Transverse colon (tissue), 4 donors: ENCODE data around the gene DNAI7. TPM values are rescaled to one million over a fixed set of nuclear protein-coding genes. Genes with fewer than 3 reads are reported as not detected.

Experiments
- DNase-seq: peaks from one replicate; pipeline ENCODE4 v3.0.0-alpha.2; 2019
- H3K27ac ChIP-seq, 4 donors: fragments of 200-600 bp; sonication (generic); 2 replicates each; pipeline ENCODE4 v1.5.1; 2016 to 2018; ENCODE audit warnings: inconsistent platforms in 4 of 4
- H3K27me3 ChIP-seq: fragments of 200-600 bp; sonication (generic); 2 replicates; pipeline ENCODE4 v1.5.1; 2017; ENCODE audit warnings: inconsistent platforms
- H3K36me3 ChIP-seq, 4 donors: fragments of 200-600 bp; sonication (generic); 2 replicates each; pipeline ENCODE4 v1.5.1; 2017 to 2019; ENCODE audit warnings: inconsistent platforms in 4 of 4
- H3K4me1 ChIP-seq, 4 donors: fragments of 200-600 bp; sonication (generic); 2 replicates each; pipeline ENCODE4 v1.5.1; 2017 to 2020; ENCODE audit warnings: inconsistent platforms in 4 of 4
- H3K4me3 ChIP-seq, 4 donors: fragments of 200-600 bp; sonication (generic); 1 replicate in 1 of 4; 2 replicates in 3 of 4; pipeline versions ENCODE4 v1.5.1 to v1.6.1; 2017 to 2019; ENCODE audit warnings: inconsistent platforms in 4 of 4
- H3K9me3 ChIP-seq, 2 donors: fragments of 200-600 bp; sonication (generic); 2 replicates each; pipeline ENCODE4 v1.5.1; 2017 to 2019; ENCODE audit warnings: inconsistent platforms in 2 of 2
- EP300 ChIP-seq: sonication (generic); formaldehyde crosslinking; IDR thresholded peaks from one replicate; pipeline ENCODE4 v1.6.1; 2017; ENCODE audit warnings: antibody characterized with exemption, low read depth
- POLR2A ChIP-seq: fragments of 450-650 bp; IDR thresholded peaks from one replicate; pipeline ENCODE4 v1.6.1; 2016; ENCODE audit warnings: antibody characterized with exemption, mild to moderate bottlenecking, moderate library complexity
- POLR2AphosphoS5 ChIP-seq, 3 donors: sonication (generic); formaldehyde crosslinking; IDR thresholded peaks; one replicate each; pipeline ENCODE4 v1.6.1; 2016; ENCODE audit warnings: antibody characterized with exemption in 3 of 3
- WGBS, 2 donors: methylation state at CpG; one replicate each; pipeline ENCODE4 v1.1.5; 2018; ENCODE audit warnings: low coverage in 1 of 2; 5-methylcytosine and 5-hydroxymethylcytosine counted together
- in situ Hi-C, 4 donors: fragments of 200-750 bp; cut with MboI; loops; one replicate each; pipeline versions ENCODE4 v1.15.0 to v1.15.1; 2017; ENCODE audit warnings: low sequenced_read_pairs in 3 of 4, low pct_ligation_motif_present in 1 of 4, low pct_unique_long_range_greater_than_20kb in 1 of 4
- intact Hi-C: fragments of 100-400 bp; cut with DNase I; formaldehyde crosslinking; loops from one replicate; pipeline ENCODE4 v1.15.1; 2023; ENCODE audit warnings: low total_unique reads
- total RNA-seq, 4 donors: library from RNA; depleted of rRNA; stranded (reverse); fragments of >200 nt; gene quantifications; one replicate each; pipeline ENCODE4 v1.1.0, GENCODE V29; 2016
- TF ChIP-seq, protein P1 (sequence below), 5 experiments: fragments of 200-600 bp in 3 of 5; fragments of 450-650 bp in 2 of 5; sonication (generic) in 3 of 5; IDR thresholded peaks; 1 replicate in 2 of 5; 2 replicates in 3 of 5; pipeline ENCODE4 v1.5.1; 2016 to 2017; ENCODE audit warnings: antibody characterized with exemption in 5 of 5, inconsistent platforms in 3 of 5, mild to moderate bottlenecking in 2 of 5, moderate library complexity in 1 of 5

DNAI7 gene
- total RNA-seq, 4 donors from 2014 or later = 0.32 TPM; not detected in 3

DNA sequence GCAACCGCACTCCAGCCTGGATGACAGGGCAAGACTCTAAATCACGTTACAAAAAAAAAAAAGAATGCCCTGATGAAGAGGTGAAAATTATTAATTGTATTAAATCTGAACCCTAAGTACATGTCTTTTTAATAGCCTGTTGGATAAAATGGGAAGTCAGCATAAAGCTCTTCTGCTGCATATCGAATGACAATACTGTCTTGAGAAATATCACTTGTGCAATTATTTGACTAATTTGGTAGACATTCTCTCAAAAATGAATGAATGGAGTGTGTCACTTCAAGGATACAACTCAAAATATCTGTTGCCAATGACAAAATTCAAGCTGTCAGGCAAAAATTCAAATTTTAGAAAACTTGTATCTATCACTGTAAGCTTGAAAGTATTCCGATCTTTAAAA lies 38.9 kb downstream of the DNAI7 start:
- Histone ChIP-seq H3K4me3 (no peak overlapping the region), H3K36me3 (no peaks in the 10 kb centered on the region), H3K9me3 (no peaks in the 10 kb centered on the region), H3K4me1 (peaks cover 0 to 6% (median 1%) of the 10 kb centered on the region in 4 donors), H3K27ac (no peak overlapping the region), H3K27me3 (no peaks in the 10 kb centered on the region)
- TF ChIP-seq, protein P1, sequence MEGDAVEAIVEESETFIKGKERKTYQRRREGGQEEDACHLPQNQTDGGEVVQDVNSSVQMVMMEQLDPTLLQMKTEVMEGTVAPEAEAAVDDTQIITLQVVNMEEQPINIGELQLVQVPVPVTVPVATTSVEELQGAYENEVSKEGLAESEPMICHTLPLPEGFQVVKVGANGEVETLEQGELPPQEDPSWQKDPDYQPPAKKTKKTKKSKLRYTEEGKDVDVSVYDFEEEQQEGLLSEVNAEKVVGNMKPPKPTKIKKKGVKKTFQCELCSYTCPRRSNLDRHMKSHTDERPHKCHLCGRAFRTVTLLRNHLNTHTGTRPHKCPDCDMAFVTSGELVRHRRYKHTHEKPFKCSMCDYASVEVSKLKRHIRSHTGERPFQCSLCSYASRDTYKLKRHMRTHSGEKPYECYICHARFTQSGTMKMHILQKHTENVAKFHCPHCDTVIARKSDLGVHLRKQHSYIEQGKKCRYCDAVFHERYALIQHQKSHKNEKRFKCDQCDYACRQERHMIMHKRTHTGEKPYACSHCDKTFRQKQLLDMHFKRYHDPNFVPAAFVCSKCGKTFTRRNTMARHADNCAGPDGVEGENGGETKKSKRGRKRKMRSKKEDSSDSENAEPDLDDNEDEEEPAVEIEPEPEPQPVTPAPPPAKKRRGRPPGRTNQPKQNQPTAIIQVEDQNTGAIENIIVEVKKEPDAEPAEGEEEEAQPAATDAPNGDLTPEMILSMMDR (IDR thresholded peaks at IDR 0.05) = no peak
- TF ChIP-seq POLR2AphosphoS5 (IDR thresholded peaks at IDR 0.05) = no peak
- TF ChIP-seq EP300 = no peak
- TF ChIP-seq POLR2A = no peak
- DNase-seq = no peak
- 93% methylated on average over 1 to 4 of the region's 4 CpGs for WGBS, 2 donors
- in situ Hi-C loops = no loop called here
- intact Hi-C loops = no loop called here

DNA sequence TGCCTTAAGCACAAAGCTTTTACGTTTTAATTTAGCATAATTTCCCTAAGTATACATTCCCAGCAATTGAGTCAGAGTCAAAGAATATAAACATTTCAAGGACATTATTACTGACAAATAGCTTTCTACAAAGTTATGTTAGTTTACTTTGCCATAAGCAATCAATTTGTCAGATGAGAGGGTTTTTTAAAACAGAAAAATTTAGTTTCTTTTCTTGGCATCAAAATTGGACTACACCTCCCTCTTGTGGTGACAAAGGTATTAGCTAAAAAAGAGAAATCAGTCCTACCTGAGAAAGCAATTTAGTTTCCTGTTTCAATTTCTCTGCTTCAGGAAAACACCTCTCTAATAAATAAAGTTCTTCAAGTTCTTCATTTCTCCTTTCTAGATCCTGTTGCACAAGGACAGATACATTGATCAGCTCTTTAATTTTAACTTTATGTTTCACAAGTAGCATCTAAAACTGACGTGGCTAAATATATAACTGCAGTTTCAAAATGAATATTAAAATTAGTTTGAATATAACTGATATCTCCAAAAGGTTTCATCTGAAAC lies 39.9 kb downstream of the DNAI7 start:
- in situ Hi-C loops (no loop called here), intact Hi-C loops (no loop called here)
- Histone ChIP-seq H3K27me3 (no peaks in the 10 kb centered on the region), H3K9me3 (no peaks in the 10 kb centered on the region), H3K27ac (no peak overlapping the region), H3K4me1 (peaks cover 0 to 6% (median 1%) of the 10 kb centered on the region in 4 donors), H3K36me3 (no peaks in the 10 kb centered on the region), H3K4me3 (peak overlapping the region in 1 of 4 donors; percentile 1)
- no peak for TF ChIP-seq POLR2A
- TF ChIP-seq EP300 = no peak
- TF ChIP-seq, protein P1 (IDR thresholded peaks at IDR 0.05) = peak in 4 of 5 experiments; percentile 48 to 62 (median 58)
- WGBS, 2 donors = 39 to 40% methylated on average over 2 of the region's 2 CpGs
- no peak for DNase-seq

- Histone ChIP-seq H3K9me3 (no peaks in the 10 kb centered on the region), H3K36me3 (no peaks in the 10 kb centered on the region), H3K27me3 (no peaks in the 10 kb centered on the region), H3K4me3 (no peak overlapping the region), H3K4me1 (peaks cover 0 to 6% (median 1%) of the 10 kb centered on the region in 4 donors), H3K27ac (peak overlapping the region in 1 of 4 donors; percentile 8)
- TF ChIP-seq POLR2A (no peak), POLR2AphosphoS5 (IDR thresholded peaks at IDR 0.05) (no peak), EP300 (no peak)
- TF ChIP-seq, protein P1 (IDR thresholded peaks at IDR 0.05) = no peak
- intact Hi-C loops = no loop called here
- in situ Hi-C loops = no loop called here
- DNase-seq = no peak
- WGBS, 2 donors = 59 to 70% methylated on average over 3 to 5 of the region's 5 CpGs
Measured at GRCh38 chr12:25152055-25152454, 42.9 kb downstream of the DNAI7 start.

DNA sequence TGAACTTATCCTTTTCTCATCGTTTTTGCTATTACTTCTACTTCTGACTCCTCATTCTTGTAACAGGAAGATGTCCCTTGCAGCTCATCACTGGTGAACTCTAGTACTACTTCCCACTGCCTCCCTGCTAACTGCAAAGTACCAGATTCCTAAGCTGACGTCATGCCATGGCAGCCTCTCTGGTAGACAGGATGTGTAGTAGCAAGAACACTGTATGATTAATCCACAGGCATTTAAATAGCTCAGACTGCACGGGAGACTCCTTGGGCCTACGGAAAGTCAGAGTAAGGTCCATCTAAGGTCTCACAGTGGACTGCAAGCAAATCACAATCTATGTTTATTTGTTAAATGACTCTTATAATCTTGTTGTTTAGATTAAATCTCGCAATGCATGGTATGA lies 43.5 kb downstream of the DNAI7 start:
- 40 to 67% methylated on average over 1 to 5 of the region's 5 CpGs for WGBS, 2 donors
- intact Hi-C loops = no loop called here
- H3K9me3 ChIP-seq = no peaks in the 10 kb centered on the region
- no peak overlapping the region for H3K4me3 ChIP-seq
- TF ChIP-seq, protein P1 (IDR thresholded peaks at IDR 0.05) = no peak
- TF ChIP-seq POLR2AphosphoS5 (IDR thresholded peaks at IDR 0.05) = peak in 1 of 3 donors; percentile 9
- TF ChIP-seq EP300 = no peak
- DNase-seq = peak; percentile 39
- peaks cover 0 to 6% (median 1%) of the 10 kb centered on the region in 4 donors for H3K4me1 ChIP-seq
- in situ Hi-C loops = no loop called here
- H3K27me3 ChIP-seq = no peaks in the 10 kb centered on the region
- no peaks in the 10 kb centered on the region for H3K36me3 ChIP-seq
- peak overlapping the region in 1 of 4 donors; percentile 8 for H3K27ac ChIP-seq
